NCI-H1694 (cell line): ENCODE data around the gene AGMO.

Experiments
- DNase-seq: peaks from one replicate; lab custom pipeline; 2025; lab: John Stamatoyannopoulos, UW

AGMO gene

GRCh38 chr7:15498465-15498864 lies 63.4 kb downstream of the AGMO start:
- DNase-seq, result no peak

GRCh38 chr7:15495170-15495569 lies 66.6 kb downstream of the AGMO start:
- no peak for DNase-seq

- no peak for DNase-seq
Measured at GRCh38 chr7:15494711-15495110, 67.1 kb downstream of the AGMO start.

- DNase-seq, result no peak
Measured at GRCh38 chr7:15491361-15491760, 70.5 kb downstream of the AGMO start.

- DNase-seq, result no peak
Measured at GRCh38 chr7:15490291-15490690, 71.5 kb downstream of the AGMO start.

- DNase-seq, result no peak
Measured at GRCh38 chr7:15489861-15490260, 72.0 kb downstream of the AGMO start.

- DNase-seq, result no peak
Measured at GRCh38 chr7:15489383-15489782, 72.4 kb downstream of the AGMO start.

GRCh38 chr7:15488401-15488800 lies 73.4 kb downstream of the AGMO start:
- DNase-seq, result no peak

- DNase-seq, result no peak
Measured at GRCh38 chr7:15487896-15488295, 73.9 kb downstream of the AGMO start.

GRCh38 chr7:15485998-15486397 lies 75.8 kb downstream of the AGMO start:
- no peak for DNase-seq

GRCh38 chr7:15485431-15485830 lies 76.4 kb downstream of the AGMO start:
- DNase-seq, result no peak

GRCh38 chr7:15481132-15481531 lies 80.7 kb downstream of the AGMO start:
- no peak for DNase-seq

- no peak for DNase-seq
Measured at GRCh38 chr7:15478401-15478800, 83.4 kb downstream of the AGMO start.

GRCh38 chr7:15476531-15476918 lies 85.3 kb downstream of the AGMO start:
- DNase-seq, result no peak

- DNase-seq, result no peak
Measured at GRCh38 chr7:15475808-15476530, 85.8 kb downstream of the AGMO start.

- DNase-seq, result no peak
Measured at GRCh38 chr7:15471669-15471950, 90.2 kb downstream of the AGMO start.

- DNase-seq, result no peak
Measured at GRCh38 chr7:15470825-15471668, 90.8 kb downstream of the AGMO start.

- no peak for DNase-seq
Measured at GRCh38 chr7:15464667-15465121, 97.1 kb downstream of the AGMO start.

GRCh38 chr7:15463801-15464666 lies 97.8 kb downstream of the AGMO start:
- no peak for DNase-seq

- DNase-seq, result no peak
Measured at GRCh38 chr7:15462721-15463389, 99.0 kb downstream of the AGMO start.

- DNase-seq, result no peak
Measured at GRCh38 chr7:15461576-15461975, 100.2 kb downstream of the AGMO start.

- DNase-seq, result no peak
Measured at GRCh38 chr7:15459018-15459615, 102.7 kb downstream of the AGMO start.
